ENCODE data around the gene ATXN2. TPM values are rescaled to one million over a fixed set of nuclear protein-coding genes. Genes with fewer than 3 reads are reported as not detected.
A peak's percentile ranks its signal among the peaks of the same experiment; 100 is the strongest.

The ATXN2 gene
- total and polyA plus RNA-seq, 9 of the 15 experiments (the other 6 are each of a cell fraction or from before 2014, with no cell fraction given), result 16.8 to 67.8 (median 29.3) TPM

DNA sequence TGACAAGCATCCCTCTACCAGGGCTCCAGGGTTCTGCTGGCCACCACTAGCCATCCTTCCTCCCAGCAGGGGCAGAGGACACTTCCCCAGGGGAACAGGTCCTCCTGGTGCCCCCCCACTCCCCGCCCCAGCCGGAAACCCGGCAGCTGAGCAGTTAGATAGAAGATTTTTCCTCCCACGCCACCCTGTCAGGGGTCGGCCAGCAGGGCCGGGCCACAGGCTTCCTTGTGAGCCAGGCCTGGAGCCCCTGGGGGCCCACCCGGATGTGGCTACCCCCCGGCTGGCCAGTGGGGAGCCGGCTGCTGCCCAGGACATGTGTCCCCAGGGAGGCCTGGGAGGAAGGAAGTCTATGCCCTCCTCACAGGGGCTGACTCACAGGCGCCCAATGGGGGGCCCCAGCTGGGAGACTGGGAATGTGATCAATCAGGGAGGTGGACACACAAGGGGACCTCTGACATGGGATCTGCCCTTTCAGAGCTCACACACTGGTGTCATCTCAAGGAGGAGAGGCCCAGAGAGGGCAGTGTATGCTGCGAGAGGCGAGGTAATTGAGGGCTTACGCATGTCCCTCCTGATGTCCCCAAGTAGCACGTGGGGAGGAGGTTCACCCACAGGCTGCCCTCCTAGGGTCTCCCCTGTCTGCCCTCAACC, 189.2 kb downstream of the ATXN2 start (continued):
- TF ChIP-seq NR4A1 (CRISPR knock-in tag; IDR thresholded peaks at IDR 0.05) (no peak), NR4A1 (tag; IDR thresholded peaks at IDR 0.05) (no peak), ZNF146 (CRISPR knock-in tag; IDR thresholded peaks at IDR 0.05; ENCODE audit: unreplicated experiment) (no peak), SMC3 (conservative IDR thresholded peaks at IDR 0.05; ENCODE audit: insufficient read depth, low read depth, low read length) (no peak), SMAD3 (CRISPR knock-in tag; conservative IDR thresholded peaks at IDR 0.05) (no peak), KDM2B (CRISPR knock-in tag; IDR thresholded peaks at IDR 0.05) (no peak), HNRNPUL1 (IDR thresholded peaks at IDR 0.05; ENCODE audit: low read length) (no peak), ZNF551 (CRISPR knock-in tag; IDR thresholded peaks at IDR 0.05) (no peak), HCFC1 (IDR thresholded peaks at IDR 0.05; ENCODE audit: low read depth, low read length) (no peak), FUS (optimal IDR thresholded peaks at IDR 0.05; ENCODE audit: low read depth, low read length) (no peak), ZBTB7A (IDR thresholded peaks at IDR 0.05; ENCODE audit: borderline replicate concordance, control insufficient read depth, low read depth, low read length) (peak; percentile 98), ZFP1 (CRISPR knock-in tag; IDR thresholded peaks at IDR 0.05) (no peak), CHD2 (IDR thresholded peaks at IDR 0.05; ENCODE audit: low read depth, low read length) (no peak), CCNT2 (IDR thresholded peaks at IDR 0.05; ENCODE audit: borderline replicate concordance, extremely low read depth, insufficient read length, low read depth, low read length) (peak; percentile 39), ZZZ3 (IDR thresholded peaks at IDR 0.05) (no peak), GATA2 (CRISPR knock-in tag; IDR thresholded peaks at IDR 0.05) (no peak), SIRT6 (IDR thresholded peaks at IDR 0.05; ENCODE audit: low read depth, low read length) (no peak), SMAD2 (IDR thresholded peaks at IDR 0.05; ENCODE audit: low read depth, low read length) (no peak), GTF2E2 (tag; IDR thresholded peaks at IDR 0.05) (no peak), SRSF3 (IDR thresholded peaks at IDR 0.05; ENCODE audit: insufficient read depth, low read length) (no peak), ZNF143 (CRISPR knock-in tag; IDR thresholded peaks at IDR 0.05) (no peak), FIP1L1 (IDR thresholded peaks at IDR 0.05; ENCODE audit: low read depth, low read length, poor library complexity, severe bottlenecking) (no peak), PHTF2 (CRISPR knock-in tag; IDR thresholded peaks at IDR 0.05) (no peak), RAD51 (IDR thresholded peaks at IDR 0.05; ENCODE audit: borderline replicate concordance, low read depth) (no peak)
- TF ChIP-seq, protein P1, sequence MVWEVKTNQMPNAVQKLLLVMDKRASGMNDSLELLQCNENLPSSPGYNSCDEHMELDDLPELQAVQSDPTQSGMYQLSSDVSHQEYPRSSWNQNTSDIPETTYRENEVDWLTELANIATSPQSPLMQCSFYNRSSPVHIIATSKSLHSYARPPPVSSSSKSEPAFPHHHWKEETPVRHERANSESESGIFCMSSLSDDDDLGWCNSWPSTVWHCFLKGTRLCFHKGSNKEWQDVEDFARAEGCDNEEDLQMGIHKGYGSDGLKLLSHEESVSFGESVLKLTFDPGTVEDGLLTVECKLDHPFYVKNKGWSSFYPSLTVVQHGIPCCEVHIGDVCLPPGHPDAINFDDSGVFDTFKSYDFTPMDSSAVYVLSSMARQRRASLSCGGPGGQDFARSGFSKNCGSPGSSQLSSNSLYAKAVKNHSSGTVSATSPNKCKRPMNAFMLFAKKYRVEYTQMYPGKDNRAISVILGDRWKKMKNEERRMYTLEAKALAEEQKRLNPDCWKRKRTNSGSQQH (CRISPR knock-in tag; IDR thresholded peaks at IDR 0.05), result no peak
- TF ChIP-seq, protein P2, sequence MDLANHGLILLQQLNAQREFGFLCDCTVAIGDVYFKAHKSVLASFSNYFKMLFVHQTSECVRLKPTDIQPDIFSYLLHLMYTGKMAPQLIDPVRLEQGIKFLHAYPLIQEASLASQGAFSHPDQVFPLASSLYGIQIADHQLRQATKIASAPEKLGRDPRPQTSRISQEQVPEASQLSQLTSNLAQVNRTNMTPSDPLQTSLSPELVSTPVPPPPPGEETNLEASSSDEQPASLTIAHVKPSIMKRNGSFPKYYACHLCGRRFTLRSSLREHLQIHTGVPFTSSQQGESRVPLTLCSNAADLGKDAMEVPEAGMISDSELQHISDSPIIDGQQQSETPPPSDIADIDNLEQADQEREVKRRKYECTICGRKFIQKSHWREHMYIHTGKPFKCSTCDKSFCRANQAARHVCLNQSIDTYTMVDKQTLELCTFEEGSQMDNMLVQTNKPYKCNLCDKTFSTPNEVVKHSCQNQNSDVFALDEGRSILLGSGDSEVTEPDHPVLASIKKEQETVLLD (IDR thresholded peaks at IDR 0.05), result no peak
- TF ChIP-seq, protein P3, sequence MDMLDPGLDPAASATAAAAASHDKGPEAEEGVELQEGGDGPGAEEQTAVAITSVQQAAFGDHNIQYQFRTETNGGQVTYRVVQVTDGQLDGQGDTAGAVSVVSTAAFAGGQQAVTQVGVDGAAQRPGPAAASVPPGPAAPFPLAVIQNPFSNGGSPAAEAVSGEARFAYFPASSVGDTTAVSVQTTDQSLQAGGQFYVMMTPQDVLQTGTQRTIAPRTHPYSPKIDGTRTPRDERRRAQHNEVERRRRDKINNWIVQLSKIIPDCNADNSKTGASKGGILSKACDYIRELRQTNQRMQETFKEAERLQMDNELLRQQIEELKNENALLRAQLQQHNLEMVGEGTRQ (CRISPR knock-in tag; IDR thresholded peaks at IDR 0.05), result no peak

Measured in K562 (cell line).